Keratinocyte (primary cell): ENCODE data around the gene S100A4. TPM values are rescaled to one million over a fixed set of nuclear protein-coding genes. Genes with fewer than 3 reads are reported as not detected.

Experiments used
- DNase-seq: peaks from one replicate; pipeline ENCODE4 v3.0.0-alpha.2; 2011; ENCODE audit warnings: low read depth, missing footprints, low spot score
- FAIRE-seq: peaks from 2 replicates; lab custom pipeline; 2011; peaks lifted over from hg19 to GRCh38; lab: Jason Lieb, UNC
- H2AFZ ChIP-seq: 2 replicates; pipeline ENCODE4 v1.6.0; 2012; ENCODE audit warnings: low read length, control low read depth, inconsistent platforms; ENCODE audit not compliant: control insufficient read depth
- H3K27ac ChIP-seq: 2 replicates; pipeline ENCODE4 v1.5.1; 2011; ENCODE audit warnings: low read length; ENCODE audit not compliant: control insufficient read depth, insufficient read depth
- H3K27me3 ChIP-seq: 3 replicates; pipeline ENCODE4 v1.6.0; 2011; ENCODE audit warnings: low read length; ENCODE audit not compliant: control insufficient read depth, insufficient read depth; ENCODE audit errors: extremely low read depth
- H3K36me3 ChIP-seq, 2 experiments: 2 replicates in 1 of 2; 3 replicates in 1 of 2; pipeline ENCODE4 v1.5.1; 2011; ENCODE audit warnings: low read length in 2 of 2, mild to moderate bottlenecking in 1 of 2; ENCODE audit not compliant: control insufficient read depth in 2 of 2, insufficient read depth in 2 of 2; ENCODE audit errors: extremely low read depth in 1 of 2
- H3K4me1 ChIP-seq: 3 replicates; pipeline ENCODE4 v1.5.1; 2011; ENCODE audit warnings: low read length; ENCODE audit not compliant: control insufficient read depth, insufficient read depth; ENCODE audit errors: extremely low read depth
- H3K4me2 ChIP-seq: 3 replicates; pipeline ENCODE4 v1.6.0; 2011; ENCODE audit warnings: low read depth, low read length; ENCODE audit not compliant: control insufficient read depth, insufficient read depth; ENCODE audit errors: extremely low read depth
- H3K4me3 ChIP-seq, 3 experiments: fragments of 200-600 bp in 1 of 3; sonication (generic) in 1 of 3; 2 replicates in 2 of 3; 3 replicates in 1 of 3; pipeline ENCODE4 v1.5.1; 2011 to 2016; ENCODE audit warnings: low read length in 3 of 3, mild to moderate bottlenecking in 3 of 3, control low read depth in 2 of 3, inconsistent platforms in 1 of 3, low read depth in 1 of 3, mixed read lengths in 1 of 3, mixed run types in 1 of 3, moderate library complexity in 1 of 3; ENCODE audit not compliant: control insufficient read depth in 2 of 3, insufficient read depth in 2 of 3; ENCODE audit errors: extremely low read depth in 1 of 3
- H3K79me2 ChIP-seq: 2 replicates; pipeline ENCODE4 v1.6.0; 2012; ENCODE audit warnings: low read length; ENCODE audit not compliant: control insufficient read depth, insufficient read depth
- H3K9ac ChIP-seq: 3 replicates; pipeline ENCODE4 v1.6.0; 2011; ENCODE audit warnings: low read length; ENCODE audit not compliant: control insufficient read depth, insufficient read depth; ENCODE audit errors: extremely low read depth
- H3K9me1 ChIP-seq: 3 replicates; pipeline ENCODE4 v1.6.0; 2011; ENCODE audit warnings: low read length; ENCODE audit not compliant: control insufficient read depth, insufficient read depth; ENCODE audit errors: extremely low read depth
- H3K9me3 ChIP-seq: 2 replicates; pipeline ENCODE4 v1.5.1; 2012; ENCODE audit warnings: low read depth, low read length; ENCODE audit not compliant: control insufficient read depth
- H4K20me1 ChIP-seq: 3 replicates; pipeline ENCODE4 v1.6.0; 2011; ENCODE audit warnings: low read length; ENCODE audit not compliant: control insufficient read depth, insufficient read depth; ENCODE audit errors: extremely low read depth
- EZH2 ChIP-seq: IDR thresholded peaks from one replicate; pipeline ENCODE4 v1.6.1; 2012; ENCODE audit warnings: inconsistent platforms, mild to moderate bottlenecking, low read length, moderate library complexity
- dilution Hi-C: fragments of 300-500 bp; cut with MboI; formaldehyde crosslinking; loops from one replicate; pipeline ENCODE4 v1.7.0; 2020; ENCODE audit warnings: low sequenced_read_pairs; ENCODE audit not compliant: extremely low pct_ligation_motif_present
- polyA plus RNA-seq, 5 experiments: library from polyadenylated mRNA; depleted of rRNA in 3 of 5; stranded (reverse) in 3 of 5; stranded (forward) in 1 of 5; unstranded in 1 of 5; fragments of >200 nt; gene quantifications; 1 replicate in 1 of 5; 2 replicates in 3 of 5; 3 replicates in 1 of 5; pipeline versions ENCODE4 v1.2.1 to v1.2.3, GENCODE V29; 2011 to 2012; ENCODE audit warnings: missing spikeins in 2 of 5, low read depth in 1 of 5, low replicate concordance in 1 of 5
- TF ChIP-seq, protein P1 (sequence below), 3 experiments: IDR thresholded peaks in 1 of 3; conservative IDR thresholded peaks in 1 of 3; optimal IDR thresholded peaks in 1 of 3; 2 replicates in 2 of 3; 3 replicates in 1 of 3; pipeline versions ENCODE3 to v1.5.1; 2011; ENCODE audit warnings: low read length in 3 of 3, mild to moderate bottlenecking in 3 of 3, moderate library complexity in 2 of 3, control low read depth in 1 of 3, inconsistent platforms in 1 of 3; ENCODE audit not compliant: insufficient read depth in 2 of 3; ENCODE audit errors: extremely low read depth in 1 of 3

The S100A4 gene
- polyA plus RNA-seq, 1 donor (not counting 4 experiments of a cell fraction or from before 2014, with no cell fraction given) = 21.4 TPM

DNA sequence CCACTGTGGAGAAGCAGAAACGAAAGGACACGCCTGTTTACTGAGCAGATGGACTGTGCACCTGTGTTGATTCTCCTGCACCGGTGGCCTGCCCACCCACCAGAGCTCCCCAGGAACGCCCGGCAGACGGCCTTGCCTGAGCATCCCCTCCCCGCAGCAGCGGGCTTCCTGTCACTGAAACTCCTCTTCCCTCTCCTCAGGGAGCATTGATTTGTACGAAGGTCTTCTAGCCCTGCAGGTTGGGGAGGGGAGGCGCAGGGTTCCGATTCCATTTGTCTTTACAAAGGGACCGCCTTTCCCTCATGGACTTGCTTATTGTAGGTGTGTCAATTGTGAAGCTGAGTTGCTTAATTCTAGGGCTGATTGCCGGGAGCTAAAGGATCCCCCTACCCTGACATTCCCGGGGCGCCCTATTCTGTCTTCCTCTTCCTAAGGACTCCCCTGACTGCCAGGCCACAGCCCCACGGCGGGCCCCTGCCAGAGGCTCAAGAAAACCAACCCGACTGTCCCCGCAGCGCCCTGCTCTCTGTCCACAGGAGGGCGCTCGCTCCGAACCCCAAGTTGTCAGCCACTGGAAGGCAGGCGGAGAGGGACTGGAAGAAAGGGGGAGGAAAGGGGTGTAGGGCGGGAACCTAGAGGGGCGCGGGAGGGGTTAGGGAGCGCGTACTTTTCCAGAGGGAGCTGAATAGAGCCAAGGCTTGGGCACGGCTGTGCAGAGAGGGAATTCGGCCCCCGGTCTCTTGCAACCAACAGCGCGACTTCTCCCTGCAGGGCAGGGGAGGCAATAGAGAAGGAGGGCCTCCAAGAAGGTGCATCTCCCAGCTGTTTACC is 12.6 kb downstream of the S100A4 start:
- peak overlapping the region in 1 of 3 experiments; percentile 60 for H3K4me3 ChIP-seq
- H3K9ac ChIP-seq = peak overlapping the region; percentile 99
- H3K79me2 ChIP-seq = peaks cover 16% of the 10 kb centered on the region

DNA sequence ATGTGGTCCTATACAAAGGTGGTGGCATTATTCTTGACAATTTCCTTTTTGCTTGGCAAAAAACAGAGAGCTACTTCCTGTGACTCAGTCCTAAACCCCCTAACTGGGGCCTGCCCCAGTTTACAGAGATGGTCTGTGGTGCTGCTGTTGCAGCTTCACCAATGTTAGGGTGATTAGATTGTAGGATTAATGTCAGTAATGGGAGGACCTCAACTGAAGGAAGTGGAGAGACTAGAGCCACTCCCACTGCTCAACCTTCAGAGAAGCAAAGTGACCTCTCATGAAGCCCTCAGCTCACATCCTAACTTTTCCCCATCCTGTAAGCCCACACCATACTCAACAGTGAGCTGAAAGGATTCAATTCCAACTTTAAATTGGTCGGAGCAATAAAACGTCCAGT is 13.4 kb downstream of the S100A4 start:
- Histone ChIP-seq H3K79me2 (peaks cover 16% of the 10 kb centered on the region), H3K9me1 (no peaks in the 10 kb centered on the region), H3K9ac (no peak overlapping the region), H3K4me2 (peak overlapping the region; percentile 6), H3K27me3 (no peaks in the 10 kb centered on the region), H3K9me3 (no peaks in the 10 kb centered on the region), H3K4me1 (peaks cover 55% of the 10 kb centered on the region), H3K36me3 (peaks cover 2 to 15% of the 10 kb centered on the region in 2 experiments), H4K20me1 (peaks cover 8% of the 10 kb centered on the region), H2AFZ (no peak overlapping the region), H3K27ac (peak overlapping the region; percentile 19), H3K4me3 (no peak overlapping the region)
- DNase-seq (no peak), FAIRE-seq (no peak)
- no peak for TF ChIP-seq EZH2
- TF ChIP-seq, protein P1, sequence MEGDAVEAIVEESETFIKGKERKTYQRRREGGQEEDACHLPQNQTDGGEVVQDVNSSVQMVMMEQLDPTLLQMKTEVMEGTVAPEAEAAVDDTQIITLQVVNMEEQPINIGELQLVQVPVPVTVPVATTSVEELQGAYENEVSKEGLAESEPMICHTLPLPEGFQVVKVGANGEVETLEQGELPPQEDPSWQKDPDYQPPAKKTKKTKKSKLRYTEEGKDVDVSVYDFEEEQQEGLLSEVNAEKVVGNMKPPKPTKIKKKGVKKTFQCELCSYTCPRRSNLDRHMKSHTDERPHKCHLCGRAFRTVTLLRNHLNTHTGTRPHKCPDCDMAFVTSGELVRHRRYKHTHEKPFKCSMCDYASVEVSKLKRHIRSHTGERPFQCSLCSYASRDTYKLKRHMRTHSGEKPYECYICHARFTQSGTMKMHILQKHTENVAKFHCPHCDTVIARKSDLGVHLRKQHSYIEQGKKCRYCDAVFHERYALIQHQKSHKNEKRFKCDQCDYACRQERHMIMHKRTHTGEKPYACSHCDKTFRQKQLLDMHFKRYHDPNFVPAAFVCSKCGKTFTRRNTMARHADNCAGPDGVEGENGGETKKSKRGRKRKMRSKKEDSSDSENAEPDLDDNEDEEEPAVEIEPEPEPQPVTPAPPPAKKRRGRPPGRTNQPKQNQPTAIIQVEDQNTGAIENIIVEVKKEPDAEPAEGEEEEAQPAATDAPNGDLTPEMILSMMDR (optimal IDR thresholded peaks at IDR 0.05 in 1 of 3, IDR thresholded peaks at IDR 0.05 in 1 of 3, conservative IDR thresholded peaks at IDR 0.05 in 1 of 3; ENCODE audit: extremely low read depth in 1 of 3, insufficient read depth in 2 of 3, low read length in 3 of 3) = no peak
- dilution Hi-C loops = no loop called here

More for the DNA sequence above, 12.6 kb downstream of the S100A4 start:
- FAIRE-seq (no peak), DNase-seq (peak; percentile 70)
- H2AFZ ChIP-seq = no peak overlapping the region
- H3K4me1 ChIP-seq = peaks cover 49% of the 10 kb centered on the region
- H3K27ac ChIP-seq = peak overlapping the region; percentile 99
- peaks cover 8% of the 10 kb centered on the region for H4K20me1 ChIP-seq
- H3K27me3 ChIP-seq = no peaks in the 10 kb centered on the region
- H3K4me2 ChIP-seq = peak overlapping the region; percentile 100
- TF ChIP-seq, protein P1 (optimal IDR thresholded peaks at IDR 0.05 in 1 of 3, IDR thresholded peaks at IDR 0.05 in 1 of 3, conservative IDR thresholded peaks at IDR 0.05 in 1 of 3; ENCODE audit: extremely low read depth in 1 of 3, insufficient read depth in 2 of 3, low read length in 3 of 3) = peak in 2 of 3 experiments; percentile 78 to 95
- TF ChIP-seq EZH2 = no peak
- H3K36me3 ChIP-seq = peaks cover 2 to 15% of the 10 kb centered on the region in 2 experiments
- dilution Hi-C loops = no loop called here
- no peaks in the 10 kb centered on the region for H3K9me1 ChIP-seq
- H3K9me3 ChIP-seq = no peaks in the 10 kb centered on the region
